GM12873 (cell line): ENCODE results near the gene GGTLC1.

Experiments used
- TF ChIP-seq, protein P1 (sequence below): IDR thresholded peaks from 2 replicates; pipeline ENCODE4 v1.5.1; 2012; ENCODE audit warnings: low read depth, mild to moderate bottlenecking, moderate library complexity, low read length, control low read depth; ENCODE audit not compliant: insufficient read depth; ENCODE audit errors: missing control alignments

Gene GGTLC1

GRCh38 chr20:23988561-23988960, at the start of gene GGTLC1:
Gene GGTLC1, minus strand, starts transcription at chr20:23988779. Its CDS starts 2,168 bp downstream, at chr20:23986611.
- TF ChIP-seq, protein P1, sequence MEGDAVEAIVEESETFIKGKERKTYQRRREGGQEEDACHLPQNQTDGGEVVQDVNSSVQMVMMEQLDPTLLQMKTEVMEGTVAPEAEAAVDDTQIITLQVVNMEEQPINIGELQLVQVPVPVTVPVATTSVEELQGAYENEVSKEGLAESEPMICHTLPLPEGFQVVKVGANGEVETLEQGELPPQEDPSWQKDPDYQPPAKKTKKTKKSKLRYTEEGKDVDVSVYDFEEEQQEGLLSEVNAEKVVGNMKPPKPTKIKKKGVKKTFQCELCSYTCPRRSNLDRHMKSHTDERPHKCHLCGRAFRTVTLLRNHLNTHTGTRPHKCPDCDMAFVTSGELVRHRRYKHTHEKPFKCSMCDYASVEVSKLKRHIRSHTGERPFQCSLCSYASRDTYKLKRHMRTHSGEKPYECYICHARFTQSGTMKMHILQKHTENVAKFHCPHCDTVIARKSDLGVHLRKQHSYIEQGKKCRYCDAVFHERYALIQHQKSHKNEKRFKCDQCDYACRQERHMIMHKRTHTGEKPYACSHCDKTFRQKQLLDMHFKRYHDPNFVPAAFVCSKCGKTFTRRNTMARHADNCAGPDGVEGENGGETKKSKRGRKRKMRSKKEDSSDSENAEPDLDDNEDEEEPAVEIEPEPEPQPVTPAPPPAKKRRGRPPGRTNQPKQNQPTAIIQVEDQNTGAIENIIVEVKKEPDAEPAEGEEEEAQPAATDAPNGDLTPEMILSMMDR = no peak

GRCh38 chr20:24034820-24035219, 46.2 kb upstream of the GGTLC1 start:
- TF ChIP-seq, protein P1 = no peak

DNA sequence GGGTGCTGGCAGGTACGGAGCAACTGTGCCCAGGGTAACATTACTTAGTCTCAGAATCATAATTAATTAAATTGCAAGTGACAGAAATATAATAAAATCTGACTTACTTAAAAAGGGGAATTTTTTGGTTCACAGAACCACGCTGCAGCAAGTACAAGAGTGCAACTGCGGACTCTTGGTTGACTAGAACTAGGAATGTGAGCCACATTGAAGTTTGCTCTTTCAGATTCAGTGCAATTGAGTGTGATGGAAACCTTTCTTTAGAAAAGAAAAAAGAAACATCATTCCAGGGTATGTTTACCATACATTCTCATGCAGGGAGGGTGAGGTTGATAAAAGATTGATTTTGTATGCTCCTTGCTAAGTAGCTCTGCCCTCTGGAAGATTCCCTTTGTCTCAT, 45.0 kb upstream of the GGTLC1 start:
- TF ChIP-seq, protein P1 = no peak

DNA sequence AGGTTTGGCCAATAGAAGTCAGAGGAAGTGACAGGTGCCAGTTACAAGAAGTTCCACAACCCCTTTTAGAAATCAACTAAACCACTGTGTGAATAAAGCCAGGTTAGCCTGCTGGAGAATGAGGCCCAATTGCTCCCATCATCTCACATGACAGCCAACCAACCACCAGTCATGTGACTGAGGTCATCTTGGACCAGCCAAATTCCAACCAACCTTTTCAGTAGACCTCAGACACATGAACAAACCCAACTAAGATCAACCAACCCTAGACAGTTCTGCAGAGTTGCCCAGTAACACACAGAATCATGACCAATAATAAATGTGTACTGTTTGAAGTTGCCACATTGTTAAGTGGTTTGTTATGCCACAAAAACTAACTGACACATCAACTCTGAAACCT, 44.6 kb upstream of the GGTLC1 start:
- TF ChIP-seq, protein P1 = no peak

- TF ChIP-seq, protein P1 = no peak
These were observed 43.9 kb upstream of the GGTLC1 start for GRCh38 chr20:24032400-24032898.

DNA sequence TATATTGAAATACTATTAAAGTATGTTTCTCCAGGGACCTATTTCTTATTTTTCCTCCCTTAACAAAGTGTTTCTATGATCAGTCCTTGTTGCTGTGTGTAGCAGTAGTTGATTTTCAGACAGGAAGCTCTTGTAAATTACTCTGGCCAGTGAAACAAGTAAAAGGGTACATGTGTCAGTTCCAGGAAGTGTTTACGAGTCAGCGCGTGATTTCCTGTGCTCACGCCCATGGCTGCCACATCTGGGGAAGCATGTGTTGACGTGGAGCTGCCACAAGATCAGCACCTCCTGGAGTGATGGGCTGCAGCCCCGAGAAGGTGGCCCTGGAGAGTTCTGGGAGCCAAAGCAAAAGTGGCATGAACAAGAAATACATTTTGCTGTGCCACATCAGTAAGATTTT, 38.6 kb upstream of the GGTLC1 start:
- TF ChIP-seq, protein P1 = no peak

DNA sequence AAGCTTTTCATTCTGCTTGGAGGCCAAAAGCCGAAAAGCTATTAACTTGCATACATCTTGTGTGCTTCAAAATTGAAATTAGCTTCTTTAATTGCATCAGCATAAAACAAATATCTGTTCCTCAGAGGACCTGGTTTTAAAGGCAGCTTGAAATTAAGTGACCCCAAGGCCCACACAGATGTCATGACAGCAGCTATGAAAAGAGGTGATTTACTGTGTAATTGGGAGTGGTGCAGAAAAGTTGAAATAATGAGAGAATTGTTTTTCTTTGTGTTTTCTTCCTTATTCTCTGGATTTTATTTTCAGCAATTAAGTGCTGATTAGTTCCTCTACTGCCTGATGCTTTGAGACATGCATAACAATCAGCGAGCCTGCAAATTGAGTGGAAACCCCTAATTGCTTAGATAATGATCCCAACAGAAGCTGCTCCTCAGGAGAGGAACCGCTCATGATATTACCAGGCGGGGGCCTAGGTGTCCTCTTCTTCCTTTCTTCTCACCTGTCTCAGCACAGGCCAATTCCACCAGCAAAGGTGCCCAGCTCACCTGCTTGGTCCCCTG, 34.1 kb upstream of the GGTLC1 start:
- TF ChIP-seq, protein P1 = no peak

GRCh38 chr20:24018796-24019195, 30.2 kb upstream of the GGTLC1 start:
- TF ChIP-seq, protein P1 = no peak
